ENCODE data around the gene NPSR1.

DNA sequence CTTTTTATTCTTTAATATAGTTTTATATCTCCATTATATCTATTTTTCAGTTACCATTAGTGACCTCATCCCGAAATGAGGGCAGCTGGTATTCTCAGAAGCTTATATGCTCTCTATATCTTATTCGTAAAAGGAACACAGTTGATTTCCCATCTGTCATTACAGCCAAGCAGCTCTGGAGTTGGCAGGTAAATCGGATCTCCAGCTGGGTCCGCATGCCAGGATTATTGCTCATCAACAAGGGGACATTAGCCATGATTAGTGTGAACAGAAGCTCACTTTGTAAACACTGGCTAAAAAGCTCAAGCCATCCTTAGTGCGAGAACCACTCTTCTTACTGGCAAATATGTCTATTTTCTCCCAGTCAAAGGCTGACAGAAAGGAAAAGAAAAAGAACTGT, 180.3 kb downstream of the NPSR1 start:
- TF ChIP-seq POLR2AphosphoS5 (IDR thresholded peaks at IDR 0.05; ENCODE audit: low read depth, low read length) (no peak), POLR2A (IDR thresholded peaks at IDR 0.05; ENCODE audit: low read depth, low read length) (no peak)
